ENCODE measurements around the gene ZNF654. TPM values are rescaled to one million over a fixed set of nuclear protein-coding genes. Genes with fewer than 3 reads are reported as not detected.
"Not testable (repeated sequence)": the region's sequence is repeated elsewhere in the genome, so short reads cannot be mapped to it uniquely, and the experiment has no call there.

Gene ZNF654
- polyA plus RNA-seq, 5 donors = 14.4 to 30.9 (median 22.8) TPM

DNA sequence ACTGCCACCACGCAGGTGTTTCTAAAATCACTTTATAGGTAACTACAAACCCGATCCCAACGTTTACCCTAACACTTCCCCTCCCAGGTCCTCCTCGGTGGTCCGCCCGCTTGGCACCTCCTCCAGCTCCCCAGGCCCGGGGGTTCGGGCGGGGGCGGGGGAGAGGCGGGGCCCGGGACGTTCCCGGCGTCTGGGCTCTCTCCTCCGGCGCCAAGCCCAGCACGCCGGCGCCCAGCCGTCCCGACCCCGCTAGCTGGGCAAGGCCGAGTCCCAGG lies 812 bp upstream of the ZNF654 start:
- no peak for DNase-seq

GRCh38 chr3:88059380-88060170 lies 520 bp downstream of the ZNF654 start:
- DNase-seq = peak in 1 of 2 donors; percentile 20

DNA sequence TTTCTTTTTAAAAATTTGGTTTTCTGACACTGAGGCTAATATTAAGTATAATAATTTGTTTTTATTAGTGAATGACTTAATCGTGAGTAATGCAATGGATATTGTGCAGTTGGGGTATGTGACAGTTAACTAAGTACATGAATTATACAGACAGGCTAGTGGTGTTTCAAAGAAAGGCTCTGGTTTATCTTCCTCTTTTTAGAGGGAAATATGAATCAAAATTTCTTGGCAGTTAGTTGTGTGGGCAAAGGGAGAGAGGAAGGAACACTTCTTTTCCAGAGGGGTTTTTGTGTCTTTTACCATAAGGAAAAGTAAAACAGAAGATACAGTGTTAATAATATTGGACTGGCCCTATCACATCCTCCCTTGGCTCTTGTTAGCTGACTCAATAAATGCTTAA lies 2.7 kb downstream of the ZNF654 start:
- DNase-seq = no peak

GRCh38 chr3:88075072-88075471 lies 16.0 kb downstream of the ZNF654 start:
- no peak for DNase-seq

GRCh38 chr3:88075497-88075896 lies 16.4 kb downstream of the ZNF654 start:
- DNase-seq = no peak

GRCh38 chr3:88076712-88077111 lies 17.7 kb downstream of the ZNF654 start:
- DNase-seq = no peak

DNA sequence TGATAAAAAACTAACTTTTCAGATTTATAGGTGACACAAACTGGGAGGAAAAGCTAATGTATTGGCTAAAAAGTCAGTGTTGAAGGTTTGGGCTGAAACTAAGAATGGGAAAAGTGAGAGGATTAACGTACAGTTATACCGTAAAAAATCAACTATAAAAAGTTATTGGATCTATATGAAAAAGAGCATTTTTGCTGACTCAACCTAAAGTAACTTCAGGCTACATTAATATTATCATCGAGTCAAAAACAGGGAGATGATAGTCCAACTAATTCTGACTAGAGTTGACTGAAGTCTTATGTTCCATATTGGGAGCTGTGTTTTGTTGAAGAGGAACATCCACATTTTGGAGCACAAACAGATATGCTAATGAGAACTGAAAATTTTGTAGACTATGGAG lies 19.9 kb downstream of the ZNF654 start:
- DNase-seq = no peak

- DNase-seq = no peak
These were observed 23.8 kb downstream of the ZNF654 start for GRCh38 chr3:88082854-88083253.

DNA sequence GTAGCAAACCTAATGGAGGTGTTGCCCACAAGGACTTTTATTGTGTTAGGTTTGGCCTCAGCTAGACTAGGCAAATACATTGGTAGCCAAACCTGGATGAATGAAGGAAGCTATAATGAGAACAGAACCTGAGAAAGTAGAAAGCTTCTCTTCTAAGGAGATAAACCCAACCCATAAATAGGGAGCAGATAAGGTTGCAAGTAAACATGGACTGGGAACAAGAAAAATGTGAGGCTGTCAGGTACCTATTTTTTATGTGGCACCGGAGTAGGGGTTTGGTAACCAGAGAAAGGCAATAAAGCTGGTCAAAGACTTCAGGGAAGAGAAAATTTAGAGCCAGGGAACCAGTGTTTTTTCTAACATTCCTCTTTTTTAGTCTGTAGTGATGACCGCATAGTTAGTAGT lies 25.0 kb downstream of the ZNF654 start:
- DNase-seq = no peak

- no peak for DNase-seq
These were observed 31.6 kb downstream of the ZNF654 start for GRCh38 chr3:88090681-88091080.

DNA sequence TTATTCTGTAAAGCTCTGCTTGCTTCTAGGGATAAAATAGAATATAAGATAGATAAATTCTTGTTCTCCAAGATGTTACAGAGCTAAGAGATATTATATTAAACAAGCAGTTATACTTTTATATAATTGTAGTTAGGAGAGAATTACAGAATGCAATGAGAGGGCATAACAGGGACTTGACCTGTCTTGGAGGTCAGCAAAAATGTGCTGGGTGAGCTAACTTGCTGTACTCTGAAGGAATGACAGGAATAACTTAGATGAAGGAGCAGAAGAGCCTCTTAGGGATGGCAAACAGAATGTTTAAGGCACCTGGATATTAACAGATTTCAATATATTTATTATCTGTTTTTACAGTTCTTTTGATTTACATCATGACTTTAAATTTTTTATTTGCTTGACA lies 33.2 kb downstream of the ZNF654 start:
- DNase-seq = no peak

- DNase-seq = no peak
These were observed 34.2 kb downstream of the ZNF654 start for GRCh38 chr3:88093266-88093665.

GRCh38 chr3:88101142-88101541 lies 42.1 kb downstream of the ZNF654 start:
- no peak for DNase-seq

- no peak for DNase-seq
These were observed 46.3 kb downstream of the ZNF654 start for GRCh38 chr3:88105325-88105724.

DNA sequence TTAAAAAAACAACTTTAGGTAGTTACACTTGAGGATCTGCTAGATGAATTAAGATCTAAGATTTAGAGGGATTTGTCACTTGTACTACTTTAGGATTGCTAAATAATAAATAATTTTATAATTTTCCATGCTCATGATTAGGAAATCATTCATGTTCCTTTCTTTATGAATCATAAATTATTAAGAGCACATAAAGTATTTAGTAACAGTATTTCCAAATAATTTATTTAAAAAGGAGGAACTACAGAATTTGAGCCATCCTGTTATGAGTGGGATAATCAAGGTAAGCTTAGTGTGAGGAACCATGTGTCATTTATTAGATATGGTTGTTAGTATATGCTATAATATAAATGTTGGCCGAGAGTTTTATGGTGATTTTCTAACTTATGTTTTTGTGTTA lies 53.2 kb downstream of the ZNF654 start:
- DNase-seq = no peak

- DNase-seq = peak; percentile 30 to 51
These were observed 54.5 kb downstream of the ZNF654 start for GRCh38 chr3:88113311-88114162.

DNA sequence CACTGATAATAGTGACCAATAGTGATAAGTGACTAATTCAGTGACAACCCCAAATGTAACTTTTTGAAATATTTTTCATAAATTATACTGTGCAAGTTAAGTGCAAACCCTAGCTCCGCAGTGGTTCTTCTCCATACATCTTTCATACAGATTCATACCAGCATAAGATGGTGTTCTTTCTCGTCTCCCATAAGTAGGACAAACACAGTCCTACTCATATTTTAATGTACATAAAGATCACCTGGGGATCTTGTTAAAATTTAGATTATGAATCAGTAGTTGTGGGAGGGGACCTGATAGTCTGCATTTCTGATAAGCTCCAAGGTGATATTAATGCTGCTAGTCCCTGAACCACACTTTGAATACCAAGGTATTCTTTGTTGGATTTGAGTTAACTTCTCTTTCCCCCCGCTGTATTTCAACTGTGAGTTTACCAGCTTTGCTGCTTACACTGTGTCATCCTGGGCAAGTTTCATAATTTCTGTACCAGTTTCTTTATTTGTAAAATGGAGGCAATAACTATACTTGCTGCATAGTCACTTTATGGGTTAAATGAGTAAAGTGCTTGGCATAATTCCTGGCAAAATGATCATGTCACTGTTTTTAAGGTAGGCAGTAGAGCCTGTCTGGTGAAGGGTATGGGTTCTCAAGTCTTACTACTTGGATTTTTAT lies 56.0 kb downstream of the ZNF654 start:
- no peak for DNase-seq

DNA sequence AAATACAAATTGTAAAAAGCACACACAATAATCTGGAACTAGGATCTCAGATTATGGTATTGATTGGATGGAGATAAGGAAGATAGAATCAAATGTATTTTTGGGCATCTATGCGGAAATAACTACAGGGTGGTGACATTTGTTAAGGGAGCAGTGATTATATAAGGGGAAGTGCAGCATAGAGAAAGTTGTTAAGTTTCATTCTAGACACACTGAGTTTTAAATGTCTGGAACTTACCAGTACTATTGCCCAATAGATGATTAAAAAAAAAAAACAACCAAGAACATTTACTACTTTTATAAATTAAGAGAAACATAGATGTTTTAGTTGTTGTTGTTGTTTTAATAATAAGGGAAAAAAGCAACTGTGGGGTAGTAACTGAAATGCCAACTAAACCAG lies 58.6 kb downstream of the ZNF654 start:
- no peak for DNase-seq

DNA sequence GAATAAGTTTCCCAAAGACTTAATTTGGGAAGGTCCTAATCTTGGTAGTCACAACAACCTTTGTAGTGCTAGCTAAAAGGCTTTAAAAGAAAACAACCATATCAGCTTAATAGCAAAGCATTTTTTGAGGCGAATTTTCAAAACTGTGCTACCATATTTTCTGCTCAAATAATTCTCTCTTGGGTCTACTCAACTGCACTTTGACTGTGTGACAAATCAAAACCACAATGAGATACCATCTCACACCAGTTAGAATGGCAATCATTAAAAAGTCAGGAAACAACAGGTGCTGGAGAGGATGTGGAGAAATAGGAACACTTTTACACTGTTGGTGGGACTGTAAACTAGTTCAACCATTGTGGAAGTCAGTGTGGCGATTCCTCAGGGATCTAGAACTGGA lies 59.5 kb downstream of the ZNF654 start:
- not testable (repeated sequence) for DNase-seq

DNA sequence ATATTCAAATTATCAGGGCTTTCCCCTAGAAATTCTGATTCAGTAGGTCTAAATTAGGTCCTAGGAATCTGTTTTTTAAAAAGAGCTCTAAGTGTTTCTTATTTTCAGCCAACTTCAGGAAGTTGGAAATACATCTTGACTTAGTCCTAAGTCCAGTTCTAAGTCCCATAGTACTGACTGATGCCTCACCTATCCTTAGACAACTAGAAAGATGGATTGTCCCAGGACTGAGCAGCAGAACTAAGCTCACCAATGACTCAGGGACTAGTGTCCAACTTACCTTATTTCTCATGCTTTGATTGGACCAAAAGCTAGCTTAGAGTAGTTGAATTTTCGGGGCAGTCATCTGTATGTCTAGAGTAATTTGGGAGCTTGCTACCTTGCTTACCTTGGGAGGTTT lies 64.5 kb downstream of the ZNF654 start:
- DNase-seq = no peak

DNA sequence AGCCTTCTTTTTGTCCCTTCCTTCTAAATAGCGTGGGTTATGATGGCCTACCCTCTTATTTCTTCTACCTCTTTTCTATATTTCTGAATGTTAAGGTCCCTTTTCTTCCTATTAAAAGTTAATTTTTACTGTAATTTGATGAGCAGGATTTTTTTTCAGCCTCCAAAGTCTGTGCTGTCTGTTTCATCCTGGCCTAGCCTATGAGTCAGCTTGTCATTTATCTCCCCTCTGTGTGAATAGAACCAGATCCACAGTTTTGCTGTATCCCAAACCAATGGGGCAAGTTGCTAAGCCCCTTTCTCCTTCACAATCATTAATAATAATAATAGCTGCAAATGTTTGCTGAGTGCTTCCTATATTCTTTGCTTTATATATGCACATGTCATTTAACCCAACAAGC lies 72.6 kb downstream of the ZNF654 start:
- no peak for DNase-seq

GRCh38 chr3:88132894-88133293 lies 73.8 kb downstream of the ZNF654 start:
- no peak for DNase-seq

- no peak for DNase-seq
These were observed 74.7 kb downstream of the ZNF654 start for GRCh38 chr3:88133711-88134263.
